IPS-18c (cell line): Measurements from ENCODE around the gene MYOM1.
"Not testable (repeated sequence)": the region's sequence is repeated elsewhere in the genome, so short reads cannot be mapped to it uniquely, and the experiment has no call there.

Experiments
- H3K4me3 ChIP-seq: 2 replicates; pipeline ENCODE4 v1.7.0; 2013; ENCODE audit warnings: low read depth, mild to moderate bottlenecking, low read length, moderate library complexity; ENCODE audit not compliant: insufficient read depth
- H3K9me3 ChIP-seq: one replicate; pipeline ENCODE4 v1.6.1; 2013; ENCODE audit warnings: mild to moderate bottlenecking, low read length, moderate library complexity; ENCODE audit not compliant: control insufficient read depth, insufficient read depth

MYOM1 gene

DNA sequence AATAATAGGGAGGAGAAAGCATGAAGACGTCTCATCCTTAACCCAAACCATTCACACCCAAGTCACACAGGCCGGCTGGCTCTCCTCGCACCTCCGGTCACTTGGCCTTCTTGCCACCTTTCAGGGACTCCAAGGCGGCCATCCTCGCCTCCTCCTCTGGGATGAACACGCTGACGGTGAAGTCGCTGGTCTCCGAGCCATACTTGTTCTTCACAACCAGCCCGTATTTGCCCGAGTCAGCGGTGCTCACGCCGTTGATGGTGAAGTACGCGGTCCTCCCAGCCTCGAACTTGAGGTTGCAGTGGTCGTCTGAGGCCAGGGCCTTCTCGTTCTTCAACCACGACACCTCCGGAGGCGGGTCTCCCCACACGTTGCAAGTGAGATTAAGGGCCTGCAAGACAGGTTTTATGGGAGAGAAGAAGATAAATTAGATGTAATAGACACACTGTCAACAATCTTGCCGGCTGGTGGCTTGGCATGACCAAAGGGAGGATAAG, 152.6 kb downstream of the MYOM1 start:
- no peak overlapping the region for H3K4me3 ChIP-seq
- H3K9me3 ChIP-seq, result no peaks in the 10 kb centered on the region

DNA sequence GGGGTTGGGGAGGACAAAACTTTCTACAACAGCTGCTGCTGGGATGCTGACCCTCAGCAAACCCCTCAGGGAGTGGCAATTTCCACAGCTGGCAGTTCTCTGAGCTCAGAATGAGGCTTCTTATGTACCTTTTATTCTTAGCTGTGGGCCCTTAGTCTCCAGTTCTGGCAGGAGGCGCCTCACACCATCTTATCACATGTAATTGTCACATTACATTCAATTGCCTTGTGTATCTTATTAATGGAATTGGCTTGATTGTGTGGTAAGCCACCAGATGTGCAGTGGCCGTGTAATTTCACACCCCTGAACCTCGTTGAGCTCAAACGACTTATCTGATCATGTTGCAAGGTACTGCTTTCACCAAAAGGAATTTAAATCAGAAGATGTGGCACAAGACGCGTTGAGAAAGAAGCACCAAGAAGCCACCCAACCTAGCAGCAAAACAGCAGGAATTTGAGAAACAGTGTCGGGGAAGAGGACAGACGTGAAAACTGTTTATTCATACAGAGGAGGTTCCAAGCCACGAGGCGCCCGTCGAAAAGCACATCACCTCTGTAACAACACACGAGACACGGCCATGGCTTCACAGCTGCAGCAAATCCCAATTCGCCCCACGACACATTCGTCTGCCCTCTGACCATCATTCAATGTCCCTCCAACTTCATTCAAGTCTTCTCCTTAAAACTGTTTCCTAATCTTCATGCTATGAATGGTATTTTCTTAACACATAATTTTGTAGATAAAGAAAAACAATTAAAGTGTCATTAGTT, 153.2 kb downstream of the MYOM1 start:
- H3K4me3 ChIP-seq, result no peak overlapping the region
- H3K9me3 ChIP-seq, result no peaks in the 10 kb centered on the region

DNA sequence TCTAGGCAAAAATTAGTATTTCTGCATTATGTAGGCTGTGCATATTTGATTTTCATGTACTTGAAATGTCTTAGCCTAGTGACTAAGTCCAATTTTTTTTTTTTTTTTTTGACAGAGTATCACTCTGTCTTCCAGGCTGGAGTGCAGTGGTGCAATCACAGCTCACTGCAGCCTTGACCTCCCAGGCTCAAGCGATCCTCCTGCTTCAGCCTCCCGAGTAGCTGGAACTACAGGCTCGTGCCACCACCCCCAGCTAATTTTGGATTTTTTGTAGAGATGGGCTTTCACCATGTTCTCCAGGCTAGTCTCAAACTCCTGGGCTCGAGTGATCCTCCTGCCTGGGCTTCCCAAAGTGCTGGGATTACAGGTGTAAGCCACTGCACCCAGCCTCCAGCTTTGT, 156.0 kb downstream of the MYOM1 start:
- not testable (repeated sequence) for H3K4me3 ChIP-seq, H3K9me3 ChIP-seq

DNA sequence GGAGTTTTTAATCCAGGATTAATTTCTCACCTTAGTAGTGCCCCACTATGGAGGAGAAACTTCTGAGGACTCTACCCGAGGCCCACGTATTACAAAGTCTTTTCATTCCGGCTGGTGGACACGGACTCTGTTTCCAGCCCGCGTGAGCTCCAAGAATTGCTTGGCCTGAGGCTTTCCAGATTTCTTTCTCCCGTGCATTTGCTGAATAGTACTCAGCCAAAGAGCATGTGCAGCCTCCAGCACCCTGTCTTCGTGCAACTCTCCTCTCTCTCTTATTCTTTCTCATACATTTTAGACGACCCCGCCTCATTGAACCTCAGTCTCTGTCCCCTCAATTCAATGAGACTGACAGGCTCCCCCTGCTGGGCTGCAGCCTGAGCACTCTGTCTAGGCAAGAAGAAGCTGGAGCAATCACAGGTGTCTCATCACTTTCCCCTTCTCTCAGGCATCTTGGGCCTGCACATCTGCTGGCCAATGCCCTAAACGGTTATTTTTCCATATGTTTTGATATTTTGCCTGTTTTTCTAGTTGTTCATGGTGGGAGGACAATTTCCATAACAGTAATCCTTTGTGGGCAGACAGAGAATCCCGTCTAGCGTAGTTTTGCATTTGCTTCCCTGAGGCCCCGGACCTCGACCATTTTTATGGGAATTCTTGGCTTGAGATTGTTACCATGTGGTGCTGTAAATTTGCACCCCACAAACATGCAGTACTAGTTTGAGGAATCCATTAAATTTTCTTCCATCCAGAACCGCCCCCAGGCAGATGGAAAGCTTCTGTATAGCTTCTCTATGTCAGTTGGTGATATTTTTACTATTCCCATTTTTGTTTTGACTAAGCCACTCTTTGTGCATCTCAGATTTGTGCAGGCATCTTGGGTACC, 156.7 kb downstream of the MYOM1 start:
- H3K9me3 ChIP-seq, result no peaks in the 10 kb centered on the region
- no peak overlapping the region for H3K4me3 ChIP-seq

DNA sequence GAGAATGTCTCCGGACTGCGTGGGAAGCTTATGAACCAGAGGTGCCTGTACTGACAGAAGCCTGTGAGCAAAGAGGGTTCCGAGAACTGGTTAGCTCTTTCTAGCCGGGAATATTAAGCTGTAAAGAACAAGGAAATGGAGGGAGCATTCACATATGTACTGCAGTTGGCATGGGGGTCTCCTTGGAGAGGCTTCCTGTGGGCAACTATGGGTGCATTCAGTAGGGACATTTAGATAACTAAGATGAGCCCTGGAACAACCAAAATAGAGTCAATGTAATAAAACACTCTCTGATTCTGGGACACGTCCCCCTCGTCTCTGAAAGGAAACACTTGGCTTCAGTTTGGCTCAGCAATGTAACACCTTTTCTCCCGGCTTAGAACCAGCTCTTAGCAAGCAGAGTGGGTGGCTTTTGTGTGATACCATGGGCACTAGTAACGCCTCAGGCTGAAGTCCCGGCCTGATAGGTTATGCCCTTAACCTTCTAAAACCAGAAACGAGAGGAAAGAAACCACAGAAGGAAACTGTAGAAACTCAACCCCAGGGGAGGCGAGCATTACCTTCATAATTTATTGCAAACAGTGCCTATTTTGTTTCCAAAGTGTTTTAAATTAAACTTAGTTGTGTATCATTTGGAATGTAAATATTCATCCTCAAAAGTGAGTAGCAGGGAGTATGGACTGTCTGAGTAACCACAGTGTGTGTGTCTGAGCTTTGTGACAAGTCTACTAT, 158.0 kb downstream of the MYOM1 start:
- Histone ChIP-seq H3K4me3 (no peak overlapping the region), H3K9me3 (no peaks in the 10 kb centered on the region)

DNA sequence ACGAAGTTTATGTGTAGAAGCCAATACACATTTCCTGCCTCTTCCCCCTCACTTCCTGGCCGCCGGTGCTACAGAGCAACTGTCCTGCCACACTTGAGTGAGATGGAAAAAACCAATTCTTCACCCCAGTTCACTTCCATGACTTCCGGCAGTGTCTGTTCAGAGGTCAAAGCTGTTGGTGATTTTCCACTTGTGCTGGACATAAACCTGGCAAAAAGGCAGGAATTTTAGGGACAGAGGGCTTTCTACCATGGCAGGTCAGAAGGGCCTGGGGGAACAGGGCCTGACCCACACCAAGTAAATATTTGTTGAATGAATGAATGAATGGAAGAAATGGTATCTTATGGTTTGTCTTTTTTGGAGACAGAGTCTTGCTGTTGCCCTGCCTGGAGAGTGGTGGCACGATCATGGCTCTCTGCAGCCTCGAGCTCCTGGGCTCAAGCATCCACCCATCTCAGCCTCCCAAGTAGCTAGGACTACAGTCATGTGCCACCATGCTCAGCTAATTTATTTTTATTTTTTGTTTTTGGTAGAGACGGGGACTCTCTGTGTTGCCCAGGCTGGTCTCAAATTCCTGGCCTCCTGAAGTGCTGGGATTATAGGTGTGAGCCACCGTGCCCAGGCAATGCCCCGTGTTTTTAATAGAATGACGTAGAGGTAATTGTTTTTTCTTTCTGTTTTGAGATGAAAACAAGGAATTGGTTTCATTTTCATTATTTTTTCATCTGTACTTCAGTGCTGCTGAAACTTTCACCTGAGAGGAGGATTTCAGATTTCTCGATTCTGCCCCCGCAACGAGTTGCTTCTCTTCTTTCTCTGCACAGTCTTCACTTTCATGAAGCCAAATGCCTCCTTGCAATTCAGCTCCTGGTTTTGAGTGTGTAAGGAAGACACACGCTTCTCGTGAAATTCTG, 158.8 kb downstream of the MYOM1 start:
- Histone ChIP-seq H3K9me3 (no peaks in the 10 kb centered on the region), H3K4me3 (no peak overlapping the region)

DNA sequence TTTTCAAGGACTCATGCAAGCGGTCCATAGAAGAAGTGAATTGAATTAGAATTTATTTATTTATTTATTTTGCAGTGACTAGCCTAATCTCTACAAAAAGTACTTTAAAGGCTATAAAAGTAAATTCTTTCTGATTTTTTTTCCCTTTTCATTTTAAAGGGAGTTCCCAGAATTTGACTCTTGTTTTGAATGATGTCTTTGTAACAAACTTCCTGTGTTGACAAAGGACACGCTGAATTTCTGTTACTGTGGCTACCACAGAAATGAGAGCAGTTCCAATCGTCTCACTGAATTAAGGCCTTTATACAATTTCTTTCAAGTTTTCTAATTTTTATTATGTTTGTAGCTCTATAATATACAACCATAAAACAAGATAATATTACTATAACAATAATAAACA, 160.5 kb downstream of the MYOM1 start:
- Histone ChIP-seq H3K9me3 (no peaks in the 10 kb centered on the region), H3K4me3 (no peak overlapping the region)

DNA sequence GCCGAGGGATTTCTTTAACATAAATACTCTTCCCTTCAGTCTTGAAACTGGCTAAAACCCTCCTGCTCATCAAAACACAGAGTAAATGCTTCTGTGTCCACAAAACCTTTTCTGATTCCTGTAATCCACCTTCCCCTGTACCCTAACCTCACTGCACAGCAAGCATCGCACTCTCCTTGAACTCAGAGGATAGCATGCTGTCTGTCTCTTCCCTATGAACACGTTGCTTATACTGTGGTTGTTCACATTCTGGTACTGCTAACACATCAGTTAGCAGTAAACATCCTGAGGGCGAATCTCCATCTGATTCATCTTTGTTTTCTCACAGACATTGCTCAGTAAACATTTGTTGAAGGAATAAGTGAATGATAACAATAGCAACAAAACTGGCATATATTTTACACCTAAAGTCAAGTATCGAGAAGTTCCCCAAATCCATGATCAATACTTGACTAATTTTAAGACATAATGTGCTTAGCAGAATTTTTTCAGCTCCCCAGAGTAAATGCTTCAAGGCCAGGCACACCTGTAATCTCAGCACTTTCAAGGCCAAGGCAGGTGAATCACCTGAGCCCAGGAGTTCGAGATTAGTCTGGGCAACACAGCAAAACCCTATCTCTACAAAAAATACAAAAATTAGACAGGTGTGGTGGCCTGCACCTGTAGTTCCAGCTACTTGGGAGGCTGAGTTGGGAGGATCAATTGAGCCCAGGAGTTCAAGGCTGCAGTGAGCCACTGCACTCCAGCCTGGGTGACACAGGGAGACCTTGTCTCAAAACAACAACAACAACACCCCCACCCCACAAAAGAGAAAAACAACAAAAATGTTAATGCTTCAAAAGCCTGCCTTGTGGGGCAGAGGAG, 161.2 kb downstream of the MYOM1 start:
- Histone ChIP-seq H3K4me3 (no peak overlapping the region), H3K9me3 (no peaks in the 10 kb centered on the region)

DNA sequence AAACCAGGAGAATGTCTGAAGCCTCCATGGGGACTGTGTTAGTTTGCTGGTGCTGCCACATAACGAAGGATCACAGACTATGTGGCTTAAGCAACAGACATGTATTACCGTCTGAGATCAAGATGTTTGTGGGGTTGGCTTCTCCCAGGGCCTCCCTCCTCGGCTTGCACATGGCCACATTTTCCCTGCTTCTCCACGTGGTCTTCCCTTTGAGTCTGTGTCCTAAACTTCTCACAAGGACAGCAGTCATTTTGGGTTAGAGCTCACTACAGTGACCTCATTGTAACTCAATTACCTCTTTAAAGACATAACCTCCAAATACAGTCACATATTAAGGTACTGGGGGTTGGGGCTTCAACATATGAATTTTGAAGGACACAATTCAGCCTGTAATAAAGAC, 162.2 kb downstream of the MYOM1 start:
- H3K9me3 ChIP-seq, result no peaks in the 10 kb centered on the region
- H3K4me3 ChIP-seq, result no peak overlapping the region

DNA sequence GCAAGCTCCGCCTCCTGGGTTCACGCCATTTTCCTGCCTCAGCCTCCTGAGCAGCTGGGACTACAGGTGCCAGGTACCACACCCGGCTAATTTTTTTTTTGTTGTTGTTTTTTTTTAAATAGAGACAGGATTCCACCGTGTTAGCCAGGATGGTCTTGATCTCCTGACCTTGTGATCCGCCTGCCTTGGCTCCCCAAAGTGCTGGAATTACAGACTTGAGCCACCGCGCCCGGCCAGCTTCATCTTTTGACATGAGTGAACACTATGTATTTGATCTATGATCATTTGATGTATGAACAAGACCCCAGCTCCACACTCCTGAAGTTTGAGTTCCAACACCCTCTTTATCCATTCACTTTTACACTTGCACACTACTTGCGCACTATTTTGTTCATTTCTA, 163.5 kb downstream of the MYOM1 start:
- Histone ChIP-seq H3K4me3 (no peak overlapping the region), H3K9me3 (no peaks in the 10 kb centered on the region)

DNA sequence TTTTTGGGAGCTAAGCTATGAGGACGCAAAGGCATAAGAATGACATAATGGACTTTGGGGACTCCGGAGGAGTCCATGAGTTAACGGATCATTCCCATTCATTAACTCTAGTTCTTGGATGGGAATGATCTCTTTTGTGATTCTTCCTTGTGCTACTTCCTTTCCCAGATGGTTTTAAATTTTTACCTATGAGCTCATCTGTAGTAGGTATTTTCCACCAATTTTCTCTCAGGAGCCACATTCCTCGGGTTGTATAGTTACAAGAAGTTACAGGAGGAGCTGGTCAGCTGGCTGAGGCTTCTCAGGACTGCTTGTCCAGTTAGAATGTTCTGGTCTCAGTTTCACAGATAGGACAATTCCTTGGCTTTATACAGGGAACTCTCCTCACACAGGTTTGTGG, 164.0 kb downstream of the MYOM1 start:
- Histone ChIP-seq H3K4me3 (no peak overlapping the region), H3K9me3 (no peaks in the 10 kb centered on the region)

DNA sequence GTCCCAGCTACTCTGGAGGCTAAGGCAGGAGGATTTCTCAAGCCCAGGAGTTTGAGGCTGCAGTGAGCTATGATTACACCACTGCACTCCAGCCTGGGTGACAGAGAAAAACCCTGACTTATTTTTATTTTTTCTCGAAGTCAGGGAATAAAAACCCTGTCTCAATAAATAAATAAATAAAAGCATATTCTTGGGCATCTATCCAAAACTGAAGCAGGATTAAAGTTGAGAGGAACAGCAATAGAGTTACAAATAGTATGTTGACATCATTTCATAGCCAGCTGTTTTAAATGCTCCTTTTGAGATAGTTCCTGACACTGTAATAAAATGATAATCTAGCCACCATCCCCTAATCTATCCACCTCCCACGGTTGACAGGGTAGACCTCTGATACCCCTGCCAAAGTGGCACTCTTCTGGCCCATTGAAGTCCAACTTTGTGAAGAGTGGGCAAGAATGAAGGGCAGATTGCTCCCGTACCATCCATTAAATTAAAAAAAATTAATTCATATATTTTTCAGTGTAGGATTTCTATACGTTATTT, 164.5 kb downstream of the MYOM1 start:
- no peaks in the 10 kb centered on the region for H3K9me3 ChIP-seq
- no peak overlapping the region for H3K4me3 ChIP-seq

DNA sequence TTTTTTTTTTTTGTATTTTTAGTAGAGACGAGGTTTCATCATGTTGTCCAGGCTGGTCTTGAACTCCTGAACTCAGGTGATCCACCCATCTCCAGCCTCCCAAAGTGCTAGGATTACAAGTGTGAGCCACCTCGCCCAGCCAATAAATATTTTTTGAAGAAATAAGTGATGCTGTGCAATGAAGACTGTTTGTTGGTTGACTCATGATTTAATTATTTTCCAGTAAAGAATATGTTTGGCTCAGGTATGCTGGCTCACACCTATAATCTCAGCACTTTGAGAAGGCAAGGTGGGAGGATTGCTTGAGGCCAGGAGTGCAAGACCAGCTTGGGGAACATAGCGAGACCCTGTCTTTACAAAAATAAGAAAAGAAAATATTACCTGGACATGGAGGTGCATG, 165.0 kb downstream of the MYOM1 start:
- Histone ChIP-seq H3K9me3 (no peaks in the 10 kb centered on the region), H3K4me3 (no peak overlapping the region)

DNA sequence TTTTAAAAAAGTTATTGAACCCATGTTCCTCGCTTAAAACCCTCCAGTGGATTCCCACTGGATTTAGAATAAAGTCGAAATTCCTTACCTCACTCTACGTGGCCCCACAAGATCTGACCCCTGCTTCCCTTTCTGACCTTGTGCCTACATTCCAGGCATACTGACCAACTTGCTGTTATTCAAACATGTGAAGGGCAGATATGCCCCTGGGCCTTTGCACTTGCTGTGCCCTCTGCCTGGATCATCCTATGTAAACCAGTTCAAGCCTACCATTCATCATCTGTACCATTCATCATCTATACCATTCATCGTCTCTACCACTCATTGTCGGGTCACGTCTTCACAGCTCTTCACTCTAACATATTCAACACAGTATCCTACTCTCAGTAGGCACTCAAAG, 165.6 kb downstream of the MYOM1 start:
- Histone ChIP-seq H3K4me3 (no peak overlapping the region), H3K9me3 (no peaks in the 10 kb centered on the region)

DNA sequence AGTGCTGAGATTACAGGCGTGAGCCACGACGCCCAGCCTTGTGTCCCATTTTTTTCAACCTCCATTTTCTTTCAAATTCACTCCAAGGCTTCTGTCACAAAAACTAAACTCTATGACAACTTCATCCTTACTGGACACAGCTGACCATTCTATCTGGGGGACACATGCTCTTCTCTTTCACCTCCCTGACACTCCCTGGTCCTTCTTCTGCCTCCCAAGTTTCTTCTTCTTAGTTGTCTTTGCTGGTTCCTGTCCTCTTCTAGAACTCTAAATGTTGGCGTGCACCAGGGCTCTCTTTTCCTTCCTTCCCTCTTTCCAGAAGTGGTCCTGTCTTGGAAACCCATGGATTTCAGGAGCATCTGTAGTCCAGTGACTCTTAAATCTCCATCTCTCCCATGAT, 166.7 kb downstream of the MYOM1 start:
- H3K4me3 ChIP-seq, result no peak overlapping the region
- H3K9me3 ChIP-seq, result no peaks in the 10 kb centered on the region

DNA sequence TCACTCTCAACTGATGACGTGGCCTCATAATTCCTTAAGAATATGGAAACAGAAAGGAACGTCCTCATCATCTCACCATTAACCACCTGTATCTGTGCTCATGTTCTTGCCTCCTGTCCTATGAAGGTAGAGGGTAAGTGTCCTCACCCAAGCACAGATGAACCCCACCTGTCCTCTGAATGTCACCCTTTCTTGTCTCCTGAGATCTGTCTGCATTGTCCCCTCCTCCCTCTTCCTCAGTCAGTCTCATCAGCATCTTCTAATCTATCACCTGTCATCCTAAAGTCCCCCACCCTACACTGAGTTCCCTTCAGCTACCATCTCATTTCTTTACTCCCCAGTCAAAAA, 167.4 kb downstream of the MYOM1 start:
- no peak overlapping the region for H3K4me3 ChIP-seq
- H3K9me3 ChIP-seq, result no peaks in the 10 kb centered on the region
